GM19025 (cell line): ENCODE results near the gene GPR141.

Source experiments
- ATAC-seq: cut with Tn5 transposase; IDR thresholded peaks from one replicate; pipeline ENCODE4 v1.9.1; 2021; ENCODE audit warnings: mild to moderate bottlenecking, low read depth, moderate library complexity; ENCODE audit not compliant: unreplicated experiment

The GPR141 gene

GRCh38 chr7:37729181-37729580, 45.6 kb downstream of the GPR141 start:
- no peak for ATAC-seq

GRCh38 chr7:37730501-37730900, 46.9 kb downstream of the GPR141 start:
- ATAC-seq: no peak

GRCh38 chr7:37732253-37732652, 48.7 kb downstream of the GPR141 start:
- no peak for ATAC-seq

- ATAC-seq: no peak
Observed at GRCh38 chr7:37732888-37733287, 49.3 kb downstream of the GPR141 start.

GRCh38 chr7:37735196-37735595, 51.6 kb downstream of the GPR141 start:
- no peak for ATAC-seq

GRCh38 chr7:37738321-37738720, 54.8 kb downstream of the GPR141 start:
- no peak for ATAC-seq

- no peak for ATAC-seq
Observed at GRCh38 chr7:37740398-37740797, 56.8 kb downstream of the GPR141 start.

GRCh38 chr7:37741776-37742175, 58.2 kb downstream of the GPR141 start:
- ATAC-seq: no peak

- no peak for ATAC-seq
Observed at GRCh38 chr7:37751096-37751495, 67.5 kb downstream of the GPR141 start.

- no peak for ATAC-seq
Observed at GRCh38 chr7:37753398-37754050, 70.0 kb downstream of the GPR141 start.

- ATAC-seq: no peak
Observed at GRCh38 chr7:37756797-37757551, 73.4 kb downstream of the GPR141 start.

- ATAC-seq: no peak
Observed at GRCh38 chr7:37757563-37757962, 74.0 kb downstream of the GPR141 start.

GRCh38 chr7:37758501-37759045, 75.0 kb downstream of the GPR141 start:
- no peak for ATAC-seq

GRCh38 chr7:37759526-37759925, 76.0 kb downstream of the GPR141 start:
- no peak for ATAC-seq

GRCh38 chr7:37765421-37765829, 81.9 kb downstream of the GPR141 start:
- no peak for ATAC-seq

GRCh38 chr7:37765872-37766525, 82.4 kb downstream of the GPR141 start:
- peak; percentile 86 for ATAC-seq

GRCh38 chr7:37768611-37769010, 85.0 kb downstream of the GPR141 start:
- ATAC-seq: no peak

GRCh38 chr7:37769291-37769690, 85.7 kb downstream of the GPR141 start:
- ATAC-seq: no peak

GRCh38 chr7:37769726-37770125, 86.2 kb downstream of the GPR141 start:
- ATAC-seq: no peak

- ATAC-seq: no peak
Observed at GRCh38 chr7:37770838-37771237, 87.3 kb downstream of the GPR141 start.

GRCh38 chr7:37771342-37771741, 87.8 kb downstream of the GPR141 start:
- ATAC-seq: no peak
